Sciatic nerve (tissue), 2 donors: Measurements from ENCODE around the gene ACSBG1. TPM values are rescaled to one million over a fixed set of nuclear protein-coding genes. Genes with fewer than 3 reads are reported as not detected.
A peak's percentile ranks its signal among the peaks of the same experiment; 100 is the strongest.
"Not testable (repeated sequence)": the region's sequence is repeated elsewhere in the genome, so short reads cannot be mapped to it uniquely, and the experiment has no call there.

ENCODE experiments used
- ATAC-seq: fragments of 200-7000 bp; cut with Tn5 transposase; one replicate; pipeline ENCODE4 v1.9.1; 2020; ENCODE audit warnings: mild to moderate bottlenecking, moderate library complexity
- DNase-seq: peaks from one replicate; pipeline ENCODE4 v3.0.0-alpha.2; 2020; ENCODE audit warnings: low spot score
- intact Hi-C: fragments of 100-400 bp; cut with DNase I; formaldehyde crosslinking; loops from one replicate; pipeline ENCODE4 v1.14.2; 2022
- total RNA-seq: library from RNA; stranded (reverse); fragmentation: NEBNext Ultra II Directional; extraction: Animal tissue kit (Norgen Biotek cat#: 25700); gene quantifications from one replicate; pipeline ENCODE4 v1.2.1, GENCODE V29; 2021
- donor health status: DM: no; HTN: no; CAD: no.
- donor health status: DM: no; HTN: no; CAD: no.

Gene ACSBG1
- total RNA-seq, 1 donor from 2014 or later, result 0.18 TPM

DNA sequence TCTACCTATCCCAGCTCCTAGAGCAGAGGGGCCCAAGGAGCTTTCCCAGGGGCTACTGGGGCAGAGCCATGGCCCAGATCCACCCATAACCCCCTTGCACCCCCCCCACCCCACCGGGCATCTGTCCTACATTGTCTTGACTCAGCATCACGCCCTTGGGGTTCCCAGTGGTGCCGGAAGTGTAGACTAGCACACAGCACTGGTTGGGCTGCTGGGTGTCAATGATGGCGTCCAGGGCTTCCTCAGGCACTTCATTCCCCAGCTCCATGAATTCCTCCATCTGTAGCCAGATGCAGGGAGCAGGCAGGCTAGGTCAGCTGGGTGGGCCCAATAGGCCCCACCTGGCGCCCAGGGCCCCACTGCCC, 52.0 kb downstream of the ACSBG1 start:
- no peak for DNase-seq
- ATAC-seq, result no peak
- intact Hi-C loops, result no loop called here

- ATAC-seq (no peak), DNase-seq (no peak)
- intact Hi-C loops, result loop anchor here (2.0 kb wide), 1 partner anchor 59 kb away; no protein-coding TSS in a partner anchor
Observed at GRCh38 chr15:78179906-78180305, 54.5 kb downstream of the ACSBG1 start.

- no peak for ATAC-seq
- intact Hi-C loops, result no loop called here
- DNase-seq, result no peak
Observed at GRCh38 chr15:78179286-78179840, 55.0 kb downstream of the ACSBG1 start.

DNA sequence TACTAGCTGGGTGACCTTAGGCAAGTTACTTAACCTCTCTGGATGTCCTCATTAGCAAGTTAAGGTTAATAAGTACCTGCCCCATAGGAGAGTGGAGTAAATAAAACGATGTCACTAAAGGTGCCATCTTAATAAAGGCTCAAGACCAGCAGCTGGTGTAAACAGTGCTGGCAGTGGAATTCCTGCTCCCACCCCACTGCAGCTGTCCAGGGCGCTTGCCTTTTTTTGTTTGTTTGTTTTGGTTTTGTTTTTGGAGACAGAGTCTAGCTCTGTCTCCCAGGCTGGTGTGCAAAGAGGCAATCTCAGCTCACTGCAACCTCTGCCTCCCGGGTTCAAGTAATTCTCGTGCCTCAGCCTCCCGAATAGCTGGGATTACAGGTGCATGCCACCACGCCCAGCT, 56.3 kb downstream of the ACSBG1 start:
- no peak for ATAC-seq
- intact Hi-C loops, result no loop called here
- no peak for DNase-seq

- intact Hi-C loops, result no loop called here
Observed at GRCh38 chr15:78177447-78177873, 56.9 kb downstream of the ACSBG1 start.

GRCh38 chr15:78175330-78175729, 59.0 kb downstream of the ACSBG1 start:
- DNase-seq (no peak), ATAC-seq (no peak)
- intact Hi-C loops, result no loop called here

More at GRCh38 chr15:78177447-78177873, 56.9 kb downstream of the ACSBG1 start:
- peak; percentile 53 for ATAC-seq
- DNase-seq, result no peak

GRCh38 chr15:78174401-78174800, 60.0 kb downstream of the ACSBG1 start:
- ATAC-seq, result no peak
- DNase-seq, result no peak
- intact Hi-C loops, result no loop called here

- DNase-seq (no peak), ATAC-seq (no peak)
- intact Hi-C loops, result no loop called here
Observed at GRCh38 chr15:78171864-78172472, 62.4 kb downstream of the ACSBG1 start.

DNA sequence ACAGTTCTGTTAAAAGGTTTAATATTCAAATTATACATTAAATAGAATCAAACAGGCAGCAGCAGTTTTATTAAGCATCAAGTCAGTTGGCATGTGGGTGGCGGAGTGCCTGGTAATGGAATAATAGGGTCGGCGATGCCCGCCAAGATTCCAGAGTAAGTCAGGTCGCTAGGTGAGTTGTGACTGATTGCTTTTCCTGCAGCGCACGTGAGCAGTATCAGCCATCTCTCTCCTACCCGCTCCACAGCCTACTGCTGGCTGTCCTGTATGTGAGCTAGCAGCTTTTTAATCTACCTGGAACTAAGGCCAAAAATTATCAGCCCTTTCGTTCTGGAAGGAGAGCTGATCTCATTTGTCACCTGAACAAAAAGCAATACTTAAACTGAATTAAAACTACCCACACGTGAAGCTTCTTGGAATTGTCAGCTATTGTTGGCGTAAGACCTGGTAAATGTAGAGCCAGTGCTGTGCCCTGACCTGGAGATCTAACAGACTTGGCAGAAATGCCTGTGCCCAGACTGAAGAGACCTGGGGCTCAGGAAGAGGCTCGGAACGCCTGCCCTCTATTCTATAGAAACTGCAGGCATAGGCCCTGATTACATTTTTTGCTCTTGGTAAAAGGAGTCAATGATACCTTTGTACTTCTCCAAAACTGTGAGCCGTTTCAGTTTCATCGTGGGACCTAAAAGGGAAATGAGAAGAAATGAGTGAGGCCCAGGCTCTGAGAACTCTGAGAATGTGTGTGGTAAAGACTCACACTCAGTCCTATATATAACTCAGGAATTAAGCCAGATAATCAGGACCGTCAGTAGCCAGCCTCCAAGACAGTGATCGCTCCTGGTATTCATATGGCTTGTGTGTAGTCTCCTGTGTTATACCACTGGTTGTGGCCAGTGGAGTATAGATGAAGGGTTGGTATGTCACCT, 63.3 kb downstream of the ACSBG1 start:
- ATAC-seq (no peak), DNase-seq (no peak)
- intact Hi-C loops, result no loop called here

DNA sequence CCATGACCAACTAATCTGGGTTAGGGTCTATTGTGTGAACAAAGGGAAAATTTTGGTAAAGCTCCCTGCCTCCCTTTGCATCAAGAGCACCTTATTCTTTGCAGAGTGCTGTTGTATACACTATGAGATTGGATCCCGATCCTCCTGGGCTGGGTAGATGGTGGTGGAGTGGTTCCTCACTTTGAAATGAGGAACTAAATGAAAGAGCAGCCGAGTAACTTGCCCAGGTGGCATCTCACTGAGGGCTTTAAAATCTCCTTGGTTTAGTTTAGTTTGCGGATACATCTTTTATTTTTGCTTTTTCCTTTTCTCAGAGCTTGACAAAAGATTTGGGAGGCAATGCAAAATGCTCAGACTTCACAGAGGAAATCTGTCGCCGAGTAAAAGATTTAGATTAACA, 65.8 kb downstream of the ACSBG1 start:
- DNase-seq (no peak), ATAC-seq (no peak)
- intact Hi-C loops, result no loop called here

GRCh38 chr15:78167227-78167888, 67.0 kb downstream of the ACSBG1 start:
- DNase-seq (no peak), ATAC-seq (no peak)
- intact Hi-C loops, result no loop called here

- no peak for DNase-seq
- intact Hi-C loops, result no loop called here
- ATAC-seq, result no peak
Observed at GRCh38 chr15:78164010-78164409, 70.4 kb downstream of the ACSBG1 start.

- ATAC-seq (no peak), DNase-seq (no peak)
- intact Hi-C loops, result no loop called here
Observed at GRCh38 chr15:78162038-78162437, 72.3 kb downstream of the ACSBG1 start.

GRCh38 chr15:78159395-78159794, 75.0 kb downstream of the ACSBG1 start:
- DNase-seq (no peak), ATAC-seq (no peak)
- intact Hi-C loops, result no loop called here

GRCh38 chr15:78157203-78157602, 77.2 kb downstream of the ACSBG1 start:
- intact Hi-C loops, result no loop called here
- ATAC-seq, result no peak
- DNase-seq, result no peak

- intact Hi-C loops, result no loop called here
- no peak for DNase-seq
- no peak for ATAC-seq
Observed at GRCh38 chr15:78156653-78157052, 77.7 kb downstream of the ACSBG1 start.

DNA sequence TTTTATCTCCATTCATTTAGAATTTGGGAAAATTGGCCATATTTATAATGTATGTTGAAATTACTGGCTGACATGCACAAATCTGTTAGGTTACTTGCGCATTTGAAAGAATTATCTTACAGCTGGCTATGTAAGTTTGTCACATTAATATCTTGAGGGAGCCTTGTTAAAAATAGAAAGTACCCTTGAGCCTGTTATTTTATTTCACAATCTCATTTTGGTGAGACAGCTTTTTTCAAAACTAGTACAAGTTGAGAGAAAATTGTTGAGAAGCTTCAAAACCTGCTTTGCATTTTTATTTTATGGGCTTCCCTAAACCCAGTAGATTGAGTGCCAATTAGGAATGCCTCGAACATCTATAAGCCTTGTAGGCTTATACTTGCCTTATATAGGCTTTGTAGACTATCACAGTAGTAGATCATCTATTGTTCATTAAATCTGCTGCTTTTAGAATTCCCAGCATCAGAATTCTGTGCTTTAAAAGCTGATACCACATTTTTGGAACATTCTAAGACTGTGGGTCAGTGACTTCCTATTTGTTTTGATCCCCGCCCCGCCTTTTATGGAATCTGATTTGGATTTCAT, 78.9 kb downstream of the ACSBG1 start:
- intact Hi-C loops, result no loop called here
- DNase-seq (no peak), ATAC-seq (peak; percentile 50)

DNA sequence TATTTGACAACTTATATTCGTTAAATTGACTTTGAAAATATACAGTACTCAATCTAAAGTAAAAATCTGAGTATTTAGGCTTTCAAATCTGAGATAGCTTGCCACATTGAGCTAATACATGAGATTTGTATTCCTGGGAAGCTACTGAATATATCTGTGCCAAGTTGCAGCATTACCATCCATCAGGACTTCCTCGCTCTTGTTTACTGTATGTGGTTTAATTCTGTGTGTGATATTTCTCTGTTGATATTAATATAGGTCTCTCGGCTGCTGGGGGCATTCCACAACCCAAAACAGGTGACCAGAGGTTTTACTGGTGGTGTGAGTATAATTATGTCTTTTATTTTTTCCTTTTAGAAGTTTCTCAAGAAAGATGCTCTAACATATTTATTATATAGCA, 79.4 kb downstream of the ACSBG1 start:
- DNase-seq (no peak), ATAC-seq (peak; percentile 41)
- intact Hi-C loops, result no loop called here

- DNase-seq, intact Hi-C loops: not testable (repeated sequence)
Observed at GRCh38 chr15:78151075-78151474, 83.3 kb downstream of the ACSBG1 start.

More at GRCh38 chr15:78151075-78151474, 83.3 kb downstream of the ACSBG1 start:
- not testable (repeated sequence) for ATAC-seq
